WI38 (cell line): ENCODE data around the gene NHLRC3.

ENCODE experiments used
- H3K4me3 ChIP-seq: 2 replicates; pipeline ENCODE4 v1.5.1; 2011; ENCODE audit warnings: low read depth, mild to moderate bottlenecking, control low read depth, low read length
- CTCF ChIP-seq: IDR thresholded peaks from 2 replicates; pipeline ENCODE4 v1.5.1; 2012; ENCODE audit warnings: low read depth, mild to moderate bottlenecking, control low read depth, low read length

The NHLRC3 gene

DNA sequence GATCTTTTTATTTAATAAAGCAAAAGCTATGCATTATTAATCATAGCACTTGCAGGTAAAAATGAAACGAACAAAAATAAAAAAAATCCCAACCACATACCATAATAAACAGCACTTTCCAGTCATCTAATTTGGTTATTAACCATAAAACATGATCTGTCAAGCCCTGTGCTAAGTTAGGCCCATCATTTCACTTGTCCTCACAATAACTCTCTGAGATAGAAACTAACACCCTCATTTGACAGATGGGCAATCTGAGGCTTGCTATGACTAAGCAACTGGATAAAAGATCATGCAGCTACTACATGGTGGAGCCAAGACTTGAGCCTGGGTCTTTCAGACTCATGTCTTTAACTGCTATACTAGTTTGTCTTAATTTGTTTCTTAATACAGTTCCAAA is 22.2 kb upstream of the NHLRC3 start:
- TF ChIP-seq CTCF: no peak
- no peak overlapping the region for H3K4me3 ChIP-seq

DNA sequence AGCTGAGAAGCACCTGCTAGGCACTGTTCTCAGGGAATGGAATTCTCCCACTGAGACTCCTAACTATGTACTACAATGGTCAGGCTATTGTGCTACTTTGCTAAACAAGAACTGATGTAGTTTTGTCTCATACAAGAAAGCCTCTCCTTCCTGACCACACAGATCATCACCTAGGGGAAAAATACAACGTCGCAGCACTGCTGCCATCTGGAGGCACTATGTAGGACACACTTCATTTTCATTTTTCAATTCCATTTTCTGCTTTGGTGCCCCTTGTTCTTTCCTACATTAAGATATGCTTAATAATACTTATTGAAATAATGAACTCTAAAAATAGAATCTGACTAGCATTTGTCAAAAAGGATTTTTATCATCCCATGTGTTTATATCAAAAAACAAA is 21.5 kb upstream of the NHLRC3 start:
- no peak overlapping the region for H3K4me3 ChIP-seq
- TF ChIP-seq CTCF: peak; percentile 26; the same call in 1 of the 2 replicates

GRCh38 chr13:39020853-39021462 is 17.3 kb upstream of the NHLRC3 start:
- H3K4me3 ChIP-seq: no peak overlapping the region
- no peak for TF ChIP-seq CTCF

DNA sequence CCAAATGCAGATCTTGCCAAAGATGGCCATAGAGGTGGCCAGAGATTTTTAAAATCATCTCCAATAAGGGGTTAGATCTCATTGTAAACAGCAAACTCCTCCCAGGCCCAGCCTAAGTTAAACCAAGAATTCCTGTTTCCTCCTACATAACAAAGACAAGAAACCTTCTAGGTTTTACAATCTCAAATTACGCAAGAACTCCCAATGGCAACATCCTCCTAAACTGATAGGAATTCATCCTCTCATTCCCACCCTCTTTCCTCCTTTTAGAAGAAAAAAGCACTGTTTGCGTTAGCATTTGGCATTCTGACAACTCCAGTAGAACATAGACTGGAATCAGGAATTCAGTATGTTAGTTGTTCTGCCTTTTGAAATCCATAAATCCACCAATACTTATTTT is 14.9 kb upstream of the NHLRC3 start:
- no peak for TF ChIP-seq CTCF
- no peak overlapping the region for H3K4me3 ChIP-seq

- no peak for TF ChIP-seq CTCF
These were observed 14.5 kb upstream of the NHLRC3 start for GRCh38 chr13:39023761-39024160.

GRCh38 chr13:39025433-39025839 is 12.8 kb upstream of the NHLRC3 start:
- H3K4me3 ChIP-seq: no peak overlapping the region
- TF ChIP-seq CTCF: no peak

More at GRCh38 chr13:39023761-39024160, 14.5 kb upstream of the NHLRC3 start:
- H3K4me3 ChIP-seq: no peak overlapping the region

- TF ChIP-seq CTCF: no peak
- no peak overlapping the region for H3K4me3 ChIP-seq
These were observed 6.1 kb upstream of the NHLRC3 start for GRCh38 chr13:39032150-39032549.
